ENCODE measurements around the gene TRPV4. TPM values are rescaled to one million over a fixed set of nuclear protein-coding genes. Genes with fewer than 3 reads are reported as not detected.

The TRPV4 gene
- total RNA-seq, 1 experiment from 2014 or later, result 0.09 TPM

DNA sequence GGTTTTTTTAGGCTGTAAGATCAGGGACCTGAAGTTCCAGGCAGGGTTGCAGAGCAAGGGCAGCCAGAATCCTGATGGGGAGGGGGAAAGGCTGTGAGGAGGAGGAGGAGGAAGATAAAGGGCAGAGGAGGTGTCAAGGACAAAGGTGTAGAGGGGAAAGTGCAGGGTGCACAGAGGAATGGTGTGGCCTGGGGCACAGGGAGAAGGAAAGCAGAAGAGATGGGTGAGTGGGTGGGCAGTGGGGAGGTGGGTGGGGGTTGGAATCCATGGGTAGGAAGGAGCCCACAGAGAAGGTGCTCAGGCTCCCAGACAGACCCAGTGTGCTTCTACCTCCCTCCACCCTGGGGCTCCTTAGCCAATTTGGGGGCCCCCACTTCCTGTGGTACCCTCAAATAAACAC is 11.2 kb downstream of the TRPV4 start:
- CTCF ChIA-PET, result interaction anchor here (0.7 kb wide), 1 partner anchor 26 kb away, joined by 3 read pairs; no protein-coding TSS in a partner anchor
- H3K36me3 Mint-ChIP-seq (ENCODE audit: insufficient read depth, unreplicated experiment), result no peaks in the 10 kb centered on the region
- no TSS peak for BruUV-seq (replicated peaks)
- no peak overlapping the region for H3K4me3 Mint-ChIP-seq (ENCODE audit: unreplicated experiment)
- intact Hi-C loops (cut with micrococcal nuclease), result loop anchor here (2.0 kb wide), 1 partner anchor 17 kb away; no protein-coding TSS in a partner anchor
- DNase-seq (ENCODE audit: unreplicated experiment), result no peak
- no peaks in the 10 kb centered on the region for H3K27me3 Mint-ChIP-seq (ENCODE audit: insufficient read depth, unreplicated experiment)
- H3K27ac Mint-ChIP-seq (ENCODE audit: low read depth, unreplicated experiment), result peak overlapping the region; percentile 22
- POLR2A ChIA-PET, result interaction anchor here (1.2 to 4.6 kb wide), 3 partner anchors 8 to 15 kb away, joined by 5 to 47 read pairs (median 8); no protein-coding TSS in a partner anchor
- peaks cover 45% of the 10 kb centered on the region for H3K4me1 Mint-ChIP-seq (ENCODE audit: insufficient read depth, unreplicated experiment)
- TF ChIP-seq CTCF (IDR thresholded peaks at IDR 0.05; ENCODE audit: unreplicated experiment), result no peak
- no peaks in the 10 kb centered on the region for H3K9me3 Mint-ChIP-seq (ENCODE audit: unreplicated experiment)

DNA sequence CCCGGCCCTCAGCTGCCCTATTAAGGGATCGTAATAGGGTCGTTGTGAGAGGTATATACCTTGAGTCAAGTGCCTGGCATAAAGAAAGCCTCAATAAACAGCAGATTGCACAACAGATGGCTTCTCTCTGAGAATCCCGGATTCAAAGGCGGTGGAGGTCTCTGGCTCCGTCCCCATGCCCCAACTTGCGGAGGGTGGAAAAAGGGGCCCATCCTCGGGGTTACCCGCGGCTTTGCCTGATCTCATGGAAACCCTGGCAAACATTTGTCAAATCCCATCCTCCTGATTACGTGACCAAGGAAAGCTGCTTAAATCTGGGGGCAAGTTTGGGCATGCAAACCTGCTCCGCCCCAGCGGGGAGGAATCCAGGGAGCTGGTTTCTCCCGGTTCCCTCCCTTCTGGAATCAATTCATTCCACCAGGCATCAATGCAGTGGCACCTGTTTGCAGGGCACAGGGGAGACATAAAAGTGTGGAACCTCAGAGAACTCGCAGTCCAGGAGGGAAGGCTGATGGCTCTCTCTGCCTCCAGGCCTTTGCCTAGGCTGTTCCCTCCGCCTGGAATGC is 12.3 kb downstream of the TRPV4 start:
- TF ChIP-seq CTCF (IDR thresholded peaks at IDR 0.05; ENCODE audit: unreplicated experiment), result no peak
- H3K4me3 Mint-ChIP-seq (ENCODE audit: unreplicated experiment), result peak overlapping the region; percentile 19
- intact Hi-C loops (cut with micrococcal nuclease), result loop anchor here (2.0 kb wide), 1 partner anchor 18 kb away; no protein-coding TSS in a partner anchor
- CTCF ChIA-PET, result interaction anchor here (0.6 to 3.6 kb wide), 5 partner anchors 15 to 28 kb away, joined by 3 to 39 read pairs (median 3); no protein-coding TSS in a partner anchor
- no peaks in the 10 kb centered on the region for H3K27me3 Mint-ChIP-seq (ENCODE audit: insufficient read depth, unreplicated experiment)
- H3K36me3 Mint-ChIP-seq (ENCODE audit: insufficient read depth, unreplicated experiment), result no peaks in the 10 kb centered on the region
- H3K4me1 Mint-ChIP-seq (ENCODE audit: insufficient read depth, unreplicated experiment), result peaks cover 45% of the 10 kb centered on the region
- no TSS peak for BruUV-seq (replicated peaks)
- peak overlapping the region; percentile 75 for H3K27ac Mint-ChIP-seq (ENCODE audit: low read depth, unreplicated experiment)
- no peaks in the 10 kb centered on the region for H3K9me3 Mint-ChIP-seq (ENCODE audit: unreplicated experiment)
- peak; percentile 93 for DNase-seq (ENCODE audit: unreplicated experiment)
- POLR2A ChIA-PET, result interaction anchor here (0.6 to 4.6 kb wide), 10 partner anchors 9 to 247 kb away, joined by 3 to 47 read pairs (median 4); partner anchors contain the start of genes ANKRD13A and MVK

- H3K36me3 Mint-ChIP-seq (ENCODE audit: insufficient read depth, unreplicated experiment), result no peaks in the 10 kb centered on the region
- no TSS peak for BruUV-seq (replicated peaks)
- H3K4me1 Mint-ChIP-seq (ENCODE audit: insufficient read depth, unreplicated experiment), result peaks cover 45% of the 10 kb centered on the region
- POLR2A ChIA-PET, result interaction anchor here (0.8 to 4.6 kb wide), 5 partner anchors 9 to 81 kb away, joined by 3 to 47 read pairs (median 4); partner anchors contain the start of gene TCHP
- TF ChIP-seq CTCF (IDR thresholded peaks at IDR 0.05; ENCODE audit: unreplicated experiment), result no peak
- H3K9me3 Mint-ChIP-seq (ENCODE audit: unreplicated experiment), result no peaks in the 10 kb centered on the region
- peak overlapping the region; percentile 76 for H3K27ac Mint-ChIP-seq (ENCODE audit: low read depth, unreplicated experiment)
- CTCF ChIA-PET, result interaction anchor here (0.5 to 5.3 kb wide), 9 partner anchors 10 to 106 kb away, joined by 3 to 39 read pairs (median 3); no protein-coding TSS in a partner anchor
- DNase-seq (ENCODE audit: unreplicated experiment), result peak; percentile 93
- H3K4me3 Mint-ChIP-seq (ENCODE audit: unreplicated experiment), result no peak overlapping the region
- intact Hi-C loops (cut with micrococcal nuclease), result no loop called here
- H3K27me3 Mint-ChIP-seq (ENCODE audit: insufficient read depth, unreplicated experiment), result no peaks in the 10 kb centered on the region
Observed at GRCh38 chr12:109818905-109819500, 14.2 kb downstream of the TRPV4 start.

DNA sequence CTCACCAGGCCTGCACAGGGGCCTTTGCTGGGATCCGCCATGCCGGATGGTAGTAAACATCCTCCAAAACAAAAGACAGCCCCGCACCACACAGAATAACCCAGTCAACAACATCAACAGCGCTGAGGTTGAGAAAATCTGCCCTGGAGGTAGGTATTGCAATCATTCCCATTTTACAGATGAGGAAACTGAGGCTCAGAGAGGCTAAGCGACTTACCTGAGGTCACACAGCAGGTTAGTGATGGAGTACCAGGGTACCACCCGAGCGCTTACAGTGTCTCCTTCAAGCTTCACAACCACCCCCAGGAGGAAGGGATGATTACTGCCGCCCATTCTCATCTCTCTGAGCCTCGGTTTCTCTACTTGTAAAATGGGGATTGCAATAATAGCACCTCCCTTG is 14.9 kb downstream of the TRPV4 start:
- Mint-ChIP-seq H3K4me1 (ENCODE audit: insufficient read depth, unreplicated experiment) (peaks cover 41% of the 10 kb centered on the region), H3K4me3 (ENCODE audit: unreplicated experiment) (no peak overlapping the region), H3K9me3 (ENCODE audit: unreplicated experiment) (no peaks in the 10 kb centered on the region), H3K27ac (ENCODE audit: low read depth, unreplicated experiment) (no peak overlapping the region), H3K36me3 (ENCODE audit: insufficient read depth, unreplicated experiment) (no peaks in the 10 kb centered on the region), H3K27me3 (ENCODE audit: insufficient read depth, unreplicated experiment) (no peaks in the 10 kb centered on the region)
- POLR2A ChIA-PET, result interaction anchor here (1.4 to 4.6 kb wide), 4 partner anchors 8 to 82 kb away, joined by 3 to 47 read pairs (median 7); partner anchors contain the start of gene TCHP
- no TSS peak for BruUV-seq (replicated peaks)
- CTCF ChIA-PET, result interaction anchor here (0.7 to 5.3 kb wide), 5 partner anchors 13 to 41 kb away, joined by 3 to 39 read pairs (median 5); no protein-coding TSS in a partner anchor
- no peak for DNase-seq (ENCODE audit: unreplicated experiment)
- intact Hi-C loops (cut with micrococcal nuclease), result no loop called here
- no peak for TF ChIP-seq CTCF (IDR thresholded peaks at IDR 0.05; ENCODE audit: unreplicated experiment)
